ENCODE results near the gene SETBP1. TPM values are rescaled to one million over a fixed set of nuclear protein-coding genes. Genes with fewer than 3 reads are reported as not detected.

The SETBP1 gene
- total RNA-seq, 1 experiment from 2014 or later = 0.05 TPM

DNA sequence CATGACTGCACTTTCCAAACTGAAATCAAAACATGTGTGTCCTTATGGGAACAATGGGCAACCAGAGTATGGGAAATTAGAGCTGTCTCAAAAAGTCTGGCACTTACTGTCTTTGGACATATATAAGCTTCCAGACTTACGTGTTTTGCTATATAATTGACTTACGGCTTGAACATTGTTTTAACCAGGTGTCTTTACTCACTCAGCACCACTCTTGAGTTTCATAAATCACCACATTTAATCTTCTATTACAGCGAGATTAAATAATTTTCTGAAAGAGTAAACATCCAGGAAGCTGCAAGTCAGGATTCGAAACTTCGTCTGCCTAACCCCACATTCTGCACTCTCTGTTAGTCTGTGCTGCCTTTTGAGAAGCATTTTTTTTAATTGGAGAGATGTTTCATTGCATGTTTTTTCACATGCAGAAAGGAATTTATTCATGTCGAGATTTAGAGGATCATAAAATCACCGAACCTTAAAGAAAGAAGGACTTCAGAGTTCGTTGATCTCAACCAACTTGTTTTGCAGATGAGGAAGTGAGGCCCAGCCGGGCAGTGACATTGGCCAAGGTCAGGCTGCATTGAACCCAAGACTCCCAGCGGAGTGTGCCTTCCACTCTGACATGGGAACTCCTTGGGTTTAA, 137.3 kb downstream of the SETBP1 start:
- DNase-seq (ENCODE audit: low read depth, low spot score) = no peak
- no peaks in the 10 kb centered on the region for H3K36me3 ChIP-seq (ENCODE audit: control insufficient read depth in 1 of 2, insufficient read depth in 2 of 2, low read length in 2 of 2)
- peaks cover 4 to 29% of the 10 kb centered on the region in 2 experiments; a peak in 2 of 4 replicates for H3K9me3 ChIP-seq (ENCODE audit: control insufficient read depth in 1 of 2, insufficient read depth in 1 of 2, low read depth in 1 of 2, low read length in 2 of 2)
- H3K9ac ChIP-seq (ENCODE audit: low read length) = no peak overlapping the region
- H3K4me2 ChIP-seq (ENCODE audit: low read length) = no peak overlapping the region
- H3K27ac ChIP-seq (ENCODE audit: low read depth, low read length) = no peak overlapping the region
- BruUV-seq (replicated peaks) = no TSS peak
- ChIA-PET RAD21 (ENCODE audit: low non-redundant PET in 1 of 2, low total read pairs in 2 of 2, uncharacterized antibody in 2 of 2, unreplicated experiment in 2 of 2) (no interaction called here), CTCF (no interaction called here), POLR2A (no interaction called here)
- H3K9me2 ChIP-seq (ENCODE audit: insufficient read depth) = no peaks in the 10 kb centered on the region
- no peaks in the 10 kb centered on the region for H4K20me1 ChIP-seq (ENCODE audit: insufficient read depth)
- no peaks in the 10 kb centered on the region for H3K27me3 ChIP-seq (ENCODE audit: insufficient read depth, low read length)
- no peak overlapping the region for H3K4me3 ChIP-seq (replicated peaks in 1 of 2; ENCODE audit: low read depth in 1 of 2, low read length in 2 of 2)
- no peaks in the 10 kb centered on the region for H3K4me1 ChIP-seq (ENCODE audit: control insufficient read depth in 1 of 2, insufficient read depth in 2 of 2, low read length in 2 of 2)
- intact Hi-C loops (cut with micrococcal nuclease) = no loop called here
- no peak overlapping the region for H2AFZ ChIP-seq (ENCODE audit: low read depth, low read length, poor library complexity, severe bottlenecking)
- TF ChIP-seq, protein P1, sequence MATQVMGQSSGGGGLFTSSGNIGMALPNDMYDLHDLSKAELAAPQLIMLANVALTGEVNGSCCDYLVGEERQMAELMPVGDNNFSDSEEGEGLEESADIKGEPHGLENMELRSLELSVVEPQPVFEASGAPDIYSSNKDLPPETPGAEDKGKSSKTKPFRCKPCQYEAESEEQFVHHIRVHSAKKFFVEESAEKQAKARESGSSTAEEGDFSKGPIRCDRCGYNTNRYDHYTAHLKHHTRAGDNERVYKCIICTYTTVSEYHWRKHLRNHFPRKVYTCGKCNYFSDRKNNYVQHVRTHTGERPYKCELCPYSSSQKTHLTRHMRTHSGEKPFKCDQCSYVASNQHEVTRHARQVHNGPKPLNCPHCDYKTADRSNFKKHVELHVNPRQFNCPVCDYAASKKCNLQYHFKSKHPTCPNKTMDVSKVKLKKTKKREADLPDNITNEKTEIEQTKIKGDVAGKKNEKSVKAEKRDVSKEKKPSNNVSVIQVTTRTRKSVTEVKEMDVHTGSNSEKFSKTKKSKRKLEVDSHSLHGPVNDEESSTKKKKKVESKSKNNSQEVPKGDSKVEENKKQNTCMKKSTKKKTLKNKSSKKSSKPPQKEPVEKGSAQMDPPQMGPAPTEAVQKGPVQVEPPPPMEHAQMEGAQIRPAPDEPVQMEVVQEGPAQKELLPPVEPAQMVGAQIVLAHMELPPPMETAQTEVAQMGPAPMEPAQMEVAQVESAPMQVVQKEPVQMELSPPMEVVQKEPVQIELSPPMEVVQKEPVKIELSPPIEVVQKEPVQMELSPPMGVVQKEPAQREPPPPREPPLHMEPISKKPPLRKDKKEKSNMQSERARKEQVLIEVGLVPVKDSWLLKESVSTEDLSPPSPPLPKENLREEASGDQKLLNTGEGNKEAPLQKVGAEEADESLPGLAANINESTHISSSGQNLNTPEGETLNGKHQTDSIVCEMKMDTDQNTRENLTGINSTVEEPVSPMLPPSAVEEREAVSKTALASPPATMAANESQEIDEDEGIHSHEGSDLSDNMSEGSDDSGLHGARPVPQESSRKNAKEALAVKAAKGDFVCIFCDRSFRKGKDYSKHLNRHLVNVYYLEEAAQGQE (IDR thresholded peaks at IDR 0.05; ENCODE audit: low read depth) = no peak
- TF ChIP-seq EGR1 (IDR thresholded peaks at IDR 0.05; ENCODE audit: low read depth) (no peak), CEBPB (IDR thresholded peaks at IDR 0.05; ENCODE audit: low read depth) (no peak), CBX3 (IDR thresholded peaks at IDR 0.05; ENCODE audit: low read depth) (no peak), JUND (IDR thresholded peaks at IDR 0.05) (no peak), POLR2A (IDR thresholded peaks at IDR 0.05; ENCODE audit: borderline replicate concordance, extremely low read depth, insufficient read depth, insufficient read length) (no peak)
- TF ChIP-seq, protein P2, sequence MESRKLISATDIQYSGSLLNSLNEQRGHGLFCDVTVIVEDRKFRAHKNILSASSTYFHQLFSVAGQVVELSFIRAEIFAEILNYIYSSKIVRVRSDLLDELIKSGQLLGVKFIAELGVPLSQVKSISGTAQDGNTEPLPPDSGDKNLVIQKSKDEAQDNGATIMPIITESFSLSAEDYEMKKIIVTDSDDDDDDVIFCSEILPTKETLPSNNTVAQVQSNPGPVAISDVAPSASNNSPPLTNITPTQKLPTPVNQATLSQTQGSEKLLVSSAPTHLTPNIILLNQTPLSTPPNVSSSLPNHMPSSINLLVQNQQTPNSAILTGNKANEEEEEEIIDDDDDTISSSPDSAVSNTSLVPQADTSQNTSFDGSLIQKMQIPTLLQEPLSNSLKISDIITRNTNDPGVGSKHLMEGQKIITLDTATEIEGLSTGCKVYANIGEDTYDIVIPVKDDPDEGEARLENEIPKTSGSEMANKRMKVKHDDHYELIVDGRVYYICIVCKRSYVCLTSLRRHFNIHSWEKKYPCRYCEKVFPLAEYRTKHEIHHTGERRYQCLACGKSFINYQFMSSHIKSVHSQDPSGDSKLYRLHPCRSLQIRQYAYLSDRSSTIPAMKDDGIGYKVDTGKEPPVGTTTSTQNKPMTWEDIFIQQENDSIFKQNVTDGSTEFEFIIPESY (IDR thresholded peaks at IDR 0.05; ENCODE audit: extremely low read depth, insufficient replicate concordance, low read length) = no peak
- TF ChIP-seq, protein P3, sequence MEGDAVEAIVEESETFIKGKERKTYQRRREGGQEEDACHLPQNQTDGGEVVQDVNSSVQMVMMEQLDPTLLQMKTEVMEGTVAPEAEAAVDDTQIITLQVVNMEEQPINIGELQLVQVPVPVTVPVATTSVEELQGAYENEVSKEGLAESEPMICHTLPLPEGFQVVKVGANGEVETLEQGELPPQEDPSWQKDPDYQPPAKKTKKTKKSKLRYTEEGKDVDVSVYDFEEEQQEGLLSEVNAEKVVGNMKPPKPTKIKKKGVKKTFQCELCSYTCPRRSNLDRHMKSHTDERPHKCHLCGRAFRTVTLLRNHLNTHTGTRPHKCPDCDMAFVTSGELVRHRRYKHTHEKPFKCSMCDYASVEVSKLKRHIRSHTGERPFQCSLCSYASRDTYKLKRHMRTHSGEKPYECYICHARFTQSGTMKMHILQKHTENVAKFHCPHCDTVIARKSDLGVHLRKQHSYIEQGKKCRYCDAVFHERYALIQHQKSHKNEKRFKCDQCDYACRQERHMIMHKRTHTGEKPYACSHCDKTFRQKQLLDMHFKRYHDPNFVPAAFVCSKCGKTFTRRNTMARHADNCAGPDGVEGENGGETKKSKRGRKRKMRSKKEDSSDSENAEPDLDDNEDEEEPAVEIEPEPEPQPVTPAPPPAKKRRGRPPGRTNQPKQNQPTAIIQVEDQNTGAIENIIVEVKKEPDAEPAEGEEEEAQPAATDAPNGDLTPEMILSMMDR (IDR thresholded peaks at IDR 0.05 in 2 of 3, conservative IDR thresholded peaks at IDR 0.05 in 1 of 3; ENCODE audit: borderline replicate concordance in 1 of 3, insufficient read depth in 1 of 3, low read depth in 2 of 3, low read length in 2 of 3) = no peak
- no peak for ATAC-seq
- no peaks in the 10 kb centered on the region for H3K79me2 ChIP-seq (ENCODE audit: insufficient read depth, low read length)
